GM21390 (cell line): ENCODE results near the gene GVQW3.
A peak's percentile ranks its signal among the peaks of the same experiment; 100 is the strongest.

ENCODE experiments used
- ATAC-seq: cut with Tn5 transposase; IDR thresholded peaks from one replicate; pipeline ENCODE4 v1.9.1; 2021; ENCODE audit not compliant: unreplicated experiment

Gene GVQW3

GRCh38 chr11:76444384-76445120 is 63.4 kb downstream of the GVQW3 start, which contains the start of gene EMSY:
EMSY (plus strand) TSS chr11:76445018; CDS start chr11:76446939, 1,921 bp downstream.
- peak; percentile 89 for ATAC-seq

- peak; percentile 38 for ATAC-seq
Measured at GRCh38 chr11:76445121-76446084, 64.3 kb downstream of the GVQW3 start.

GRCh38 chr11:76448506-76448905 is 67.4 kb downstream of the GVQW3 start:
- no peak for ATAC-seq

GRCh38 chr11:76453248-76453647 is 72.1 kb downstream of the GVQW3 start:
- no peak for ATAC-seq

GRCh38 chr11:76455331-76455730 is 74.2 kb downstream of the GVQW3 start:
- no peak for ATAC-seq

GRCh38 chr11:76455931-76456330 is 74.8 kb downstream of the GVQW3 start:
- ATAC-seq: no peak

GRCh38 chr11:76456571-76456970 is 75.4 kb downstream of the GVQW3 start:
- no peak for ATAC-seq
